ENCODE measurements around the gene NUDT3.
"Not testable (repeated sequence)": the region's sequence is repeated elsewhere in the genome, so short reads cannot be mapped to it uniquely, and the experiment has no call there.

NUDT3 gene

DNA sequence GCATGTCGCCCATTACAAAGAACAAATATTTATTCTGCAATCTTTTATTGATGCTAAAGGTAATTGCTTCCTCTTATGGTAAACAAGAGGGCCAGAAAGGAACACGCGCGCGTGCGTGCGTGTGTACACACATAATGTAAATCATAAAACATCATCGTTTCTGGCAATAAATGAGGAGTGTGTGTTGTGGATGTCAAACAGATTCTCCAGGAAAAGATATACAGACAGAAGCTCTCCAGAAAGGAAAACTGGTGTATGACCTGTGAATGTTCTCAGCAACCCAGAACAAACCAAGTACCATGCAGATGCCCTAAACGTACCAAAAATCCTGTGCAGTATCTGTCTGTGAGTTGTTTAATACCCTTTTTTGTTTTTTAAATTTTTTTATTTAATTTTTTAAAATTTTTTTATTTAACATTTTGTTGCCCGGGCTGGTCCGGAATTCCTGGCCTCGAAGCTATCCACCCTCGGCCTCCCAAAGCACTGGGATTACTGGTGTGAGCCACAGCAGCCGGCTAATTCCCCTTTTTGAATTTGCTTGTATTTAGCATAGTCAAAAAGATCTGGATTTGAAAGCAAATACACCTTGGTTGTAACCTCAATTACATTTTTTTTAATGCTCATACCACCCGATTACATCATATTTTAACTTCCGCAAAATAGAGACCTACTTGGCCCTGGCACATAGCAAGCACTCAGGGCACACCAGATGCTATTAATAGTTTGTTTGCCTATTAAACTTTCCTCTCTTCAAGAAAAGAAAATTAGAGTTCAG is 909 bp upstream of the NUDT3 start:
- no peak for ATAC-seq
- DNase-seq: peak; percentile 11

GRCh38 chr6:34391786-34392496 is 528 bp downstream of the NUDT3 start:
- peak; percentile 55 for ATAC-seq

DNA sequence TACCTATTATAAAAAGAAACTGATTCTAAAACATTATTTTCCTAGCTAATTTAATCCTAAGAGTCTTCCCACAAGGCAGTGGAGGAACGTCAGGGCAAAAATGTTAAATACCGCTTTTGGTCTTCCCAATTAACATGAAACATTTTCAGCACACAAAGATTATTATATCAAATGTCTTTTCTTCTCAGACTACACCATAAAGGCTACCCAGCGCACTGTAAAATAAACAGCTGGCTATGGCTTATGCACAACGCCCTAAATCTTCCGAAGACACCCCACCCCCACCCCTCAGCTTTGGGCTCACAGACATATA is 1.0 kb downstream of the NUDT3 start:
- ATAC-seq (no peak), DNase-seq (no peak)

More at GRCh38 chr6:34391786-34392496, 528 bp downstream of the NUDT3 start:
- peak; percentile 63 for DNase-seq

DNA sequence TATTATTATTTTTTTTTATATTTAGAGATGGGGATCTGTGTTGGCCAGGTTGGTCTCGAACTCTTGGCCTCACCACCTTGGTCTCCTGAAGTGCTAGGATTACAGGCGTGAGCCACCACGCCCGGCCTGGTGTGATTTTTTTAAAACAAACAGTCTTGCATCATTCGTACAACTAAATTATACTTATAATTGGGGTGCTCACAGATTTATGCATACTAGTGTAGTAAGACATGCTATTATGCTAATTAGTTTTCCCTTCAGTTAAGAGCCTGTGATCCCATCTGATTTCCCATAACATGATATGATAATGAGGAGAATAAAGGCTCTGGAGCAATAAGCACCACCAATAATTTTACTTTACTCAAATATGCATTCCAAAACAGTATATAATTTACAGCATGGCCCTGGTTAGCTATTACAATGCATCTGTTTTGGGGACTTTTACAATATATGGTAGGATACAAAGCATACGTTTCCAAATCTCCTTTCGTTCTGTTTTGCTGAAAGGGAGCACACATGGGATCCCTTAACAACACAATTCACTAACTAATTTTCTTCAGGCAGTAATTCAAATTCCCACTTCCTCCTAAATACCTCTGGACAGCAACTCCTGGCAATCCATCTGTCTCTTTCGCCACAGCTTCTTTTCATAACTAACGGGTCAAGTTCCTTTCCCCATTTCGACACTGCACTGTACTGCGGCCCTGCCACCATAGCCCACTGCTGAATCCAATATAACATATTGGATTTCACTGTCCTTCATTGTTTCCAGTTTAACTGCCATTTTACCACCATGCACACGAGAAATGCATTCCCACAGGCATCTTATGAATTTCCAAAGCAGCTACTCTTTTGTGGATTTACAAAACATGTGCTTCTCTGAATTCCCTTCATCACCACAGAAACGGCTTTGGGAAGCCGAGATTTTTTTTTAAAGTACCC is 1.7 kb downstream of the NUDT3 start:
- ATAC-seq: no peak
- peak; percentile 15 for DNase-seq

DNA sequence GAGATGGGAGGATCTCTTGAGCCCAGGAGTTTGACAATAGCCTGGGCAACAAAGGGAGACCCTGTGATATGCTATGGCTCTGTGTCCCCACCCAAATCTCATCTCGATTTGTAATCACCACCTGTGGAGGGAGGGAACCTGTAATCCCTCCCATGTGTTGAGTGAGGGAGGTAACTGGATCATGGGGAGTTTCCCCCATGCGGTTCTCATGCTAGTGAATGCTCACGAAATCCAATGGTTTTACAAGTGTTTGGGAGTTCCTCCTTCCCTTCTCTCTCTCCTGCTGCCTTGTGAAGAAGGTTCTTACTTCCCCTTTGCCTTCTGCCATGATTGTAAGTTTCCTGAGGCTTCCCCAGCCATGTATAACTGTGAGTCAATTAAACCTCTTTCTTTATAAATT is 3.4 kb downstream of the NUDT3 start:
- DNase-seq (no peak), ATAC-seq (no peak)

- ATAC-seq: no peak
Observed at GRCh38 chr6:34388421-34388820, 4.0 kb downstream of the NUDT3 start.

DNA sequence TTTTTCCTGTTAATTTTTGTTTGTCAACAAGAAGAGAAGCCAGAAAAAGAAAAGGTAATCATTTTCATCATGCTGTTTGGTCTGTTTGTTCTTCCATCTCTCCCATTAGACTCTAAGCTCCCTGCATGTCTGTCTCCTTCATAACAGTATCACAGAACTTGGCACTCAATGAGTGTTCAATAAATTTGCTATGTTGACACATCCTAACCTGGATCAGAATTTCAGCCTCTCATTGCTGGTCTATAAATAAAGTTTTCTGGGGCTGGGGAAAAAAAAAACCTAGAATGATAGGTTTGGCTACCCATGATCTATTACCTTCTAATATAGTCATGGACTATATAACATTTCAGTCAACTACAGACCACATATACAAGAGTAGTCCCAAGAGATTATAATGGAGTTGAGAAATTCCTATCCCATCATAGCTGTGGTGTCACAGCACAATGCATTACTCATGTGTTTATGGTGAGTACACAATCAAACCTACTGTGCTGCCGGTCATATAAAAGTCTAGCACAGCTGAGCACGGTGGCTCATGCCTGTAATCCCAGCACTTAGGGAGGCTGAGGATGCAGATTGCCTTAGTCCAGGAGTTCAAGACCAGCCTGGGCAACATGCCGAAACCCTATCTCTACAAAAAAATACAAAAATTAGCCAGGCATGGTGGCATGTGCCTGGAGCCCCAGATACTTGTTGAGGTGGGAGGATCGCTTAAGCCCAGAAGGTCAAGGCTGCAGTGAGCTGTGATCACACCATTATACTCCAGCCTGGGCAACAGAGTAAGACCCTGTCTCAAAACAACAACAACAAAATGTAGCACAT is 5.9 kb downstream of the NUDT3 start:
- DNase-seq (no peak), ATAC-seq (no peak)

More at GRCh38 chr6:34388421-34388820, 4.0 kb downstream of the NUDT3 start:
- DNase-seq: no peak

GRCh38 chr6:34385793-34386195 is 6.7 kb downstream of the NUDT3 start:
- DNase-seq (no peak), ATAC-seq (no peak)

GRCh38 chr6:34384321-34385153 is 7.9 kb downstream of the NUDT3 start:
- ATAC-seq (no peak), DNase-seq (no peak)

- ATAC-seq: no peak
- DNase-seq: no peak
Observed at GRCh38 chr6:34383656-34384320, 8.7 kb downstream of the NUDT3 start.

DNA sequence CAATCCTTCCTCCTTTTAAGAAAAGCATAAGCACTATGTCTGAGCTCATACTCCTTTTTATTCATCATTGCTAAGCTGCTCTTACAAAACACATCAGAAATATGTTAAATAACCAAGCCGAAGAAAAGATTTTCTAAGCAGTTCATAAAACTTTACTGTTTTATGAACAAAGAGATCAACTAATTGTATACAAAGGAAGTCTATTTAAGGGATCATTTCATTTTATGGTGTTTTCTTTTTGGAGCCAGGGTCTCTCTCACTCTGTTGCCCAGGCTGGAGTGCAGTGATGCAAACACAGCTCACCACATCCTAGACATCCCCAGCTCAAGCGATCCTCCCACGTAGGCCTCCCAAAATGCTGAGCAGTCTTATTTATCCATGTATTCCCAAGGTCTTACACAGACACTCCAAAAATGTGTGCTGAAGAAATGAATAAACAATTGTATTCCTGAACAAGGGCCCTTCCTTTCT is 9.3 kb downstream of the NUDT3 start:
- DNase-seq (no peak), ATAC-seq (no peak)

DNA sequence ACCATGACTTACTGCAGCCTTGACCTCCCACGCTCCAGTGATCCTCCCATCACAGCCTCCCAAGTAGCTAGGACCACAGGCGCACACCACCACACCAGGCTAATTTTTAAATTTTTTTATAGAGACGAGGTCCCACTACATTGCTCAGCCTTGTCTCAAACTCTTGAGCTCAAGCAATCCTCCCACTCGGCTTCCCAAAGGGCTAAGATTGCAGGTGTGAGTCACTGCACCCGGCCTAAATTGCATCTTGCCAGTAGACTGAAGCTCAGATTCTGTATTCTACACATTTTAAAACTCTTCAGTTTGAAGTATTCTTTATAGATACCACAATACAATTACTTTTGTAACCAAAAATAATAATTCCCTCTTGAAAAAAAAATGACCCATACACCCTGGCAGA is 11.4 kb downstream of the NUDT3 start:
- no peak for DNase-seq
- ATAC-seq: no peak

GRCh38 chr6:34378470-34378869 is 14.0 kb downstream of the NUDT3 start:
- ATAC-seq (no peak), DNase-seq (no peak)

DNA sequence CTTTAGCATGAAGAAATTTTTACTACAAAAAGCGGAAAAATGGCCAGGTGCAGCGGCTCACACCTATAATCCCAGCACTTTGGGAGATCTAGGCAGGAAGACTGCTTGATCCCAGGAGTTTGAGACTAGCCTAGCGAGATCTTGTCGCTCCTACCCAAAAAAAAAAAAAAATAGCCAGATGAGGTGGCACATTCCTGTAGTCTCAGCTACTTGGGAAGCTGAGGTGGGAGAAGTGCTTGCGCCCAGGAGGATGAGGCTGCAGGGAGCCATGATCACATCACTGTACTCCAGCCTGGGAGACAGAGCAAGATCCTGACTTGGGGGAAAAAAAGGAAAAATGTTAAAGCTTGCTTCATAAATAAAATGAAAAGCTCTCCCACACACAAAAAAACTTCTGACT is 14.5 kb downstream of the NUDT3 start:
- DNase-seq: no peak
- no peak for ATAC-seq

GRCh38 chr6:34377571-34377970 is 14.9 kb downstream of the NUDT3 start:
- ATAC-seq, DNase-seq: not testable (repeated sequence)

DNA sequence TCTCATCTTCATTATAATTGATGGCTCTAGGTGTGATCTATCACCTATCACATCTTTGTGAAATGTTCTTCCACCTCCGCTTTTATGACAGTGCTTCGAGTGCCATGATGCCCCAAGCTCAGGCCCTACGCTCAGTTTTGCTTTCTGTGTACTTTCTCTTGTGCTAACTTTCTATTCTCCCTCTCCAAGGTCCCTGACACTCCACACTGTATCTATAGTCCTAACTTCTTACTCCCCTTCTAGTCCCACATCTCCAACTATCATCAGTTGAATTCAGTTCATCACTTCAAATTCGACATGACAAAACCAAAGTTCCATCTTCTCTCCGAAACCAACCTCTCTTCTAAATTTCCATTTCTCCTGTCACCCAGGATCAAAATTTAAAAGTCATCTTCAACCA is 16.6 kb downstream of the NUDT3 start:
- DNase-seq: no peak
- no peak for ATAC-seq

- no peak for DNase-seq
- ATAC-seq: no peak
Observed at GRCh38 chr6:34374508-34374907, 18.0 kb downstream of the NUDT3 start.

- ATAC-seq (no peak), DNase-seq (no peak)
Observed at GRCh38 chr6:34374069-34374468, 18.4 kb downstream of the NUDT3 start.

DNA sequence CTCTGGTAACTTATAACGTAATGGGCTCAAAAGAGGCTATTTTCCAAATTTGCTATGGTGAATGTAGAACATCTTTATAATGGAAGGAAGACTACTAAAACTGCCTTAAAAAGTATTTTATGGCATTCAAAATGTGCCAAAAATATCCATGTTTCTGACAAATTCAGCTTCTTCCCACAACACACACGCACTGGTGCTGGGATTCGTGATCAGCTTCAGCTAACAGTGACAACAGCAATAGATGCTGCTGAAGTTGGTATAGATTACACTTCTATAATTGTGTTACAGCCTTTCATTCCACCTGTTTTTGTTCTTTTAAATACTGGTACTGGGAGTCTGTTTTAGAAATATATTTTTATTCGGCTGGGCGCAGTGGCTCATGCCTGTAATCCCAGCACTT is 19.0 kb downstream of the NUDT3 start:
- no peak for ATAC-seq
- no peak for DNase-seq

- not testable (repeated sequence) for DNase-seq, ATAC-seq
Observed at GRCh38 chr6:34371865-34372264, 20.6 kb downstream of the NUDT3 start.
